ENCODE measurements around the gene ZMYM3.
"Not testable (repeated sequence)": the region's sequence is repeated elsewhere in the genome, so short reads cannot be mapped to it uniquely, and the experiment has no call there.

The ZMYM3 gene

GRCh38 chrX:71254092-71254963, at the start of gene ZMYM3:
Gene ZMYM3 (minus strand): TSS chrX:71254140. CDS start chrX:71253255, 885 bp downstream.
- peak; percentile 31 for DNase-seq (ENCODE audit: low read depth)
- TF ChIP-seq, protein P1, sequence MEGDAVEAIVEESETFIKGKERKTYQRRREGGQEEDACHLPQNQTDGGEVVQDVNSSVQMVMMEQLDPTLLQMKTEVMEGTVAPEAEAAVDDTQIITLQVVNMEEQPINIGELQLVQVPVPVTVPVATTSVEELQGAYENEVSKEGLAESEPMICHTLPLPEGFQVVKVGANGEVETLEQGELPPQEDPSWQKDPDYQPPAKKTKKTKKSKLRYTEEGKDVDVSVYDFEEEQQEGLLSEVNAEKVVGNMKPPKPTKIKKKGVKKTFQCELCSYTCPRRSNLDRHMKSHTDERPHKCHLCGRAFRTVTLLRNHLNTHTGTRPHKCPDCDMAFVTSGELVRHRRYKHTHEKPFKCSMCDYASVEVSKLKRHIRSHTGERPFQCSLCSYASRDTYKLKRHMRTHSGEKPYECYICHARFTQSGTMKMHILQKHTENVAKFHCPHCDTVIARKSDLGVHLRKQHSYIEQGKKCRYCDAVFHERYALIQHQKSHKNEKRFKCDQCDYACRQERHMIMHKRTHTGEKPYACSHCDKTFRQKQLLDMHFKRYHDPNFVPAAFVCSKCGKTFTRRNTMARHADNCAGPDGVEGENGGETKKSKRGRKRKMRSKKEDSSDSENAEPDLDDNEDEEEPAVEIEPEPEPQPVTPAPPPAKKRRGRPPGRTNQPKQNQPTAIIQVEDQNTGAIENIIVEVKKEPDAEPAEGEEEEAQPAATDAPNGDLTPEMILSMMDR (IDR thresholded peaks at IDR 0.05; ENCODE audit: control insufficient read depth, insufficient read depth, low read depth, low read length, missing control alignments): no peak
- peak within 1 kb of the TSS; percentile 78 for H3K4me3 ChIP-seq (ENCODE audit: control insufficient read depth, low read depth, low read length)

- TF ChIP-seq, protein P1 (IDR thresholded peaks at IDR 0.05; ENCODE audit: control insufficient read depth, insufficient read depth, low read depth, low read length, missing control alignments): no peak
- no peak overlapping the region for H3K4me3 ChIP-seq (ENCODE audit: control insufficient read depth, low read depth, low read length)
- no peak for DNase-seq (ENCODE audit: low read depth)
These were observed 48.7 kb upstream of the ZMYM3 start for GRCh38 chrX:71302461-71303213.

DNA sequence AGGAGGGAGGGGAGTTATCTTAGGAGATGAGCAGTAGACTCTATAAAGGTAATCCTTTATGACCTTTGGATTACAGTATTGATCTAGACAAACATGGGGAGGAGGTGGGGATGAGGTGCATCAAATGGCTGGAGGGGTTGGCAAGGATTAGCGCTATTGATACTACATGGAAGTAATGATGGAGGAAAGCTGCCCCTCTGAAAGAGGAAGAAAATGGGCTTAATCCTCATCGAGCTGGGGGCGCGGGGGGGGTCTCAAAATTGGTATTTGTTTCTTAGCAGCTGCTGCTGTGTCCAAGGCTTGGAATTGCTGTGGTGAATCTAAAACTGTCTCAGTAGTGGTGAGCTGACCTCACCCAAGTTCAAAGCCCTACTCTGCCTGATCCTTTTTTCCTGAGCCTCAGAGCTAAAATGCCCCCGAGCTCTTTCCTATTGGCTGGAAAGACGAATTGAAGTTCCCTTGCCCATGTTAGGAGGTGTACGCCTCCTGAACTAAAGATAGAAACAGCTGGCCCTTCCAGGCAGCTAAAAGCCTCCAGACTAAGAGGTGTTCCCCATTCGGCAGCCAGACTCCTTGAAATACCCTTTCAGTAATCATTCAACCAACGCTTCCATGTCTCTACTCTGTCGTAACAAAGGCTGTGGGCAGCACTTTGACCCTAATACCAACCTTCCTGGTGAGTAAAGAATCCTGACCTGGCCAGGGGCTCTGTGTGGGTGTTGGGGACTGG, 47.4 kb upstream of the ZMYM3 start, which contains the start of gene ITGB1BP2:
Gene ITGB1BP2, plus strand, starts transcription at position 556 of the 730 bp plus-strand sequence. Its CDS starts 57 bp downstream, at position 613.
- no peak within 1 kb of the TSS for H3K4me3 ChIP-seq (ENCODE audit: control insufficient read depth, low read depth, low read length)
- TF ChIP-seq, protein P1 (IDR thresholded peaks at IDR 0.05; ENCODE audit: control insufficient read depth, insufficient read depth, low read depth, low read length, missing control alignments): no peak
- DNase-seq (ENCODE audit: low read depth): no peak

DNA sequence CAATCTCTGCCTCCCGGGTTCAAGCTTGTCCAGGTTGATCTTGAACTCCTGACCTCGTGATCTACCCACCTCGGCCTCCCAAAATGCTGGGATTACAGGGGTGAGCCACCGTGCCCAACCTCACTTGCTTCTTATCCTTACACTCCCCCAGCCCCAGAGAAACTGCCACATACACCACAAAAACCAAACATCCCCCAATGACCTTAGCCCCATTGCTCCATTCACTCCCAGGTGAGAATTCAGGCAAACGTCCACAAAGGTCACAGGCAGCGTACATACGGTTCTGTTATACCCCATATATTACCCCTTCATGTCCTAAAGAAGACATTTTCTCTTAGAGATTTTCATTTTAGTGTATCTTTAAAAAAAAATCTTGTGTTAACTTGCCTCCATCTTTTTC, 46.6 kb upstream of the ZMYM3 start:
- not testable (repeated sequence) for H3K4me3 ChIP-seq (ENCODE audit: control insufficient read depth, low read depth, low read length); DNase-seq (ENCODE audit: low read depth)

DNA sequence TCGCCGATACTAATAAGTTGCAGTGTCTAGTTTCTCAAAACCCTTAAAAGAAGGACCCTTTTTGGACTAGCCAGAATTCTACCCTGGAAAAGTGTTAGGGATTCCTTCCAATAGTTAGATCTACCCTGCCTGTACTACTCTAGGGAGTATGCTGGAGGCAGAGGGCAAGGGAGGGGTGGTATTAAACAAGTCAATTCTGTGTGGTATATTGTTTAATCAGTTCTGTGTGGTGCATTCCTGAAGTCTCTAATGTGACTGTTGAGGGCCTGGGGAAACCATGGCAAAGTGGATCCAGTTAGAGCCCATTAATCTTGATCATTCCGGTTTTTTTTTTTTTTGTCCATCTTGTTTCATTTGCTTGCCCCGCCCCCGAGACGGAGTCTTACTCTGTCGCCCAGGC, 46.1 kb upstream of the ZMYM3 start:
- H3K4me3 ChIP-seq (ENCODE audit: control insufficient read depth, low read depth, low read length); DNase-seq (ENCODE audit: low read depth): not testable (repeated sequence)

- no peak for DNase-seq (ENCODE audit: low read depth)
- TF ChIP-seq, protein P1 (IDR thresholded peaks at IDR 0.05; ENCODE audit: control insufficient read depth, insufficient read depth, low read depth, low read length, missing control alignments): no peak
- no peak overlapping the region for H3K4me3 ChIP-seq (ENCODE audit: control insufficient read depth, low read depth, low read length)
These were observed 44.2 kb upstream of the ZMYM3 start for GRCh38 chrX:71298119-71298518.

GRCh38 chrX:71296806-71297205, 42.9 kb upstream of the ZMYM3 start:
- TF ChIP-seq, protein P1 (IDR thresholded peaks at IDR 0.05; ENCODE audit: control insufficient read depth, insufficient read depth, low read depth, low read length, missing control alignments): no peak
- DNase-seq (ENCODE audit: low read depth): no peak

More at GRCh38 chrX:71296806-71297205, 42.9 kb upstream of the ZMYM3 start:
- no peak overlapping the region for H3K4me3 ChIP-seq (ENCODE audit: control insufficient read depth, low read depth, low read length)

Data from AG09309 (cell line).